GM23248 (cell line): ENCODE results near the gene ELAVL1.

Source experiments
- EZH2 ChIP-seq: fragments of 200-600 bp; sonication (generic); IDR thresholded peaks from 2 replicates; pipeline ENCODE4 v1.6.1; 2018; ENCODE audit warnings: antibody characterized with exemption, mild to moderate bottlenecking; ENCODE audit not compliant: insufficient read depth, poor library complexity, severe bottlenecking
- EZH2phosphoT487 ChIP-seq: fragments of 200-600 bp; sonication (generic); IDR thresholded peaks from 2 replicates; pipeline ENCODE4 v1.6.1; 2018; ENCODE audit warnings: antibody characterized with exemption, moderate library complexity, mild to moderate bottlenecking, low read depth; ENCODE audit not compliant: insufficient read depth

GRCh38 chr19:8022275-8022674 lies 16.8 kb upstream of the ELAVL1 start:
- no peak for TF ChIP-seq EZH2phosphoT487
- no peak for TF ChIP-seq EZH2
